ENCODE data around the gene PROZ. TPM values are rescaled to one million over a fixed set of nuclear protein-coding genes. Genes with fewer than 3 reads are reported as not detected.

PROZ gene
- total RNA-seq, 2 donors from 2014 or later: 0.40 to 0.84 TPM

DNA sequence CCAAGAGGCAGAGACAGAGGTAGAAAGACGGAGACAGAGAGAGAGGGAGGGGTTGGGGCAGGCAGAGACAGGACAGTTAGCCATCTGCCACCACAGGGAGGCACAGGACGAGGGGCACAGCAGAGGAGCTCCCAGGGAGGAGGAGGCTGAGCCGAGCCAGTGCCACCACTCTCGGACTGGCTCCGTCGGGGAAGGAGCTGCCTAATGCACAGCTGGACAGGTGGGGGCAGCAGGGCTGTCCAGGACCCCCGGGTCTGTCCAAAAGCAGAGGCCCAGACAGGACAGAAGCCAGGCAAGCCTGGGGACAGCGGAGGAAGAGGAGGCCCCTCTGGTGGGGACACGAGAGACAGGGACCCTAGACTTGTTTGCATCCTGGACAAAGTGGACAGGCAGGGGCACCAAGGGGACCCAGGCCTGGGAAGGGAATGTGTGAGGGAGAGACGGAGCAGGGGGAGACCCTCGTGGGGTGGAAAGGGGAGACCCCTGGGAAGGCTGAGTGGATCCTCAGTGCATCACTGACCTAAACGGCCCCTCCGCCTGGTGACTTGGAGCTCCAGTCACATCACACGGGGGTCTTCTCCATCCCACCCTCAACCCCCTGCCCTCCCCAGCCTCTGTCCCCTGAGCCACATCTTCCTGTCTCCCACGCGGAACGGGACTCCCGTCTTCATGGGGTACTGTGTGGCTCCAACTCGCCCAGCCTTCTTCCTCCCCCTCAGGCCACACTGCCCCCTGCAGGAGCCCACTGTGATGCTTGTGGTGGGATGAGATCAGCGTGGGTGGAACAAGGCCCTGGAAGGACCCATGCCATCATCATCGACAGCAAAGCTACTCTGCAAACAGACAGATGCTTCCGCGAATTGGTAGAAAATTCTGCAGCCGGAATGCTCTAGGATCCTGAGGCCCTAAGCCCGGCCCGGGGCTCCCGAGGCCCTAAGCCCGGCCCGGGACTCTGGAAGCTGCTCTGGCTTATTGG lies 34.9 kb upstream of the PROZ start:
- H3K9me3 Mint-ChIP-seq: no peaks in the 10 kb centered on the region
- no peaks in the 10 kb centered on the region for H3K36me3 ChIP-seq (ENCODE audit: control insufficient read depth, insufficient read depth, low read length)
- peaks cover 6% of the 10 kb centered on the region for H3K27me3 Mint-ChIP-seq (ENCODE audit: insufficient read depth)
- H3K4me3 ChIP-seq (ENCODE audit: low read length): peak overlapping the region; percentile 57
- H3K4me1 Mint-ChIP-seq: peaks cover 12% of the 10 kb centered on the region
- H3K4me1 ChIP-seq (ENCODE audit: control insufficient read depth, insufficient read depth, low read length): peaks cover 8% of the 10 kb centered on the region
- TF ChIP-seq, protein P1, sequence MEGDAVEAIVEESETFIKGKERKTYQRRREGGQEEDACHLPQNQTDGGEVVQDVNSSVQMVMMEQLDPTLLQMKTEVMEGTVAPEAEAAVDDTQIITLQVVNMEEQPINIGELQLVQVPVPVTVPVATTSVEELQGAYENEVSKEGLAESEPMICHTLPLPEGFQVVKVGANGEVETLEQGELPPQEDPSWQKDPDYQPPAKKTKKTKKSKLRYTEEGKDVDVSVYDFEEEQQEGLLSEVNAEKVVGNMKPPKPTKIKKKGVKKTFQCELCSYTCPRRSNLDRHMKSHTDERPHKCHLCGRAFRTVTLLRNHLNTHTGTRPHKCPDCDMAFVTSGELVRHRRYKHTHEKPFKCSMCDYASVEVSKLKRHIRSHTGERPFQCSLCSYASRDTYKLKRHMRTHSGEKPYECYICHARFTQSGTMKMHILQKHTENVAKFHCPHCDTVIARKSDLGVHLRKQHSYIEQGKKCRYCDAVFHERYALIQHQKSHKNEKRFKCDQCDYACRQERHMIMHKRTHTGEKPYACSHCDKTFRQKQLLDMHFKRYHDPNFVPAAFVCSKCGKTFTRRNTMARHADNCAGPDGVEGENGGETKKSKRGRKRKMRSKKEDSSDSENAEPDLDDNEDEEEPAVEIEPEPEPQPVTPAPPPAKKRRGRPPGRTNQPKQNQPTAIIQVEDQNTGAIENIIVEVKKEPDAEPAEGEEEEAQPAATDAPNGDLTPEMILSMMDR (conservative IDR thresholded peaks at IDR 0.05): peak; percentile 64
- H3K27ac Mint-ChIP-seq: peak overlapping the region; percentile 53
- peaks cover 7% of the 10 kb centered on the region for H3K27me3 ChIP-seq (ENCODE audit: control insufficient read depth, insufficient read depth, low read length, poor library complexity, severe bottlenecking)
- 89 to 94% methylated on average over 14 to 29 of the region's 29 CpGs for WGBS, 2 experiments (ENCODE audit: insufficient coverage in 1 of 2, insufficient read length in 1 of 2)
- H3K9ac ChIP-seq (ENCODE audit: extremely low read depth, low read length, poor library complexity, severe bottlenecking): no peak overlapping the region
- peak overlapping the region; percentile 3 for H3K27ac ChIP-seq (ENCODE audit: low read depth, low read length)
- peak overlapping the region; percentile 39 for H3K4me3 Mint-ChIP-seq
- peaks cover 4% of the 10 kb centered on the region for H3K36me3 Mint-ChIP-seq (ENCODE audit: low read depth)
- DNase-seq: peak; percentile 76
- H3K9me3 ChIP-seq (ENCODE audit: control insufficient read depth, low read length): no peaks in the 10 kb centered on the region

DNA sequence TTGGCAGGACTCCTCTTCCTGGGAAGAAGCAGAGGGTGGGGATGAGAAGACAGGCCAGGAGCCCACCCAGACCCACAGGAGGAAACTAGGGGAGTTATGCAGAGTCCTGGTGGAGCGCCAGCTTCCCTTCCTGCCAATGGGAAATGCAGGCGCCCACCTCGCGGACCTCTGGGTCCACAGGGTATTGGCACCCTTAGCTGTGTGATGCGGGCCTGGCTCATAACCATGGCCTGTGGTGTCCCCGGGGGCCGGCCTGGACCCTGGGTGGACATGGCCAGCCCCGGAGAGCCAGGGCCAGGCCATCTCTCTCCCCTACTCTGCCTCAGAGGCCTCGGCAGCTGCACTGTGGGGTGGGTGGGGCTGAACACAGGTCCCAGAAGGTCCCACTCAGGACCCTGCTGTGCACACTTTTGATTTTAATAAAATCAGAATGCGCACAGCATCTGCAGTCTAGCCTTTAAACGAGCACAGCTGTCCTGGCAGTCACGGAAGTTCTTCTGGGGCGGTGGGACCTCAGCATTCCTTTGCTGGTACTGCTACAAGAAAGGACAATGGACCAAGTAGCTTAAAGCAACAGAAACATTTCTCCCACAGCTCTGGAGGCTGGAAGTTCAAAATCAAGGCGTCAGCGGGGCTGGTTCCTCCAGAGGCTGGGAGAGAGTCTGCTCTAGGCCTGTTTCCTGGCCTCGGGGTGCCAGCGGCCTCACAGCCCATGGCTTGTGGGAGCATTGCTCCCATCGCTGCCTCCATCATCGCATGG lies 34.1 kb upstream of the PROZ start:
- H3K27me3 Mint-ChIP-seq (ENCODE audit: insufficient read depth): peaks cover 5% of the 10 kb centered on the region
- peaks cover 2% of the 10 kb centered on the region for H3K9me3 Mint-ChIP-seq
- Histone ChIP-seq H3K9me3 (ENCODE audit: control insufficient read depth, low read length) (no peaks in the 10 kb centered on the region), H3K9ac (ENCODE audit: extremely low read depth, low read length, poor library complexity, severe bottlenecking) (no peak overlapping the region), H3K4me1 (ENCODE audit: control insufficient read depth, insufficient read depth, low read length) (peaks cover 8% of the 10 kb centered on the region), H3K27ac (ENCODE audit: low read depth, low read length) (no peak overlapping the region), H3K4me3 (ENCODE audit: low read length) (no peak overlapping the region), H3K27me3 (ENCODE audit: control insufficient read depth, insufficient read depth, low read length, poor library complexity, severe bottlenecking) (peaks cover 2% of the 10 kb centered on the region), H3K36me3 (ENCODE audit: control insufficient read depth, insufficient read depth, low read length) (no peaks in the 10 kb centered on the region)
- no peak overlapping the region for H3K4me3 Mint-ChIP-seq
- peaks cover 18% of the 10 kb centered on the region for H3K4me1 Mint-ChIP-seq
- 94 to 95% methylated on average over 16 to 19 of the region's 19 CpGs for WGBS, 2 experiments (ENCODE audit: insufficient coverage in 1 of 2, insufficient read length in 1 of 2)
- TF ChIP-seq, protein P1 (conservative IDR thresholded peaks at IDR 0.05): no peak
- no peak for DNase-seq
- peaks cover 8% of the 10 kb centered on the region for H3K36me3 Mint-ChIP-seq (ENCODE audit: low read depth)
- no peak overlapping the region for H3K27ac Mint-ChIP-seq

DNA sequence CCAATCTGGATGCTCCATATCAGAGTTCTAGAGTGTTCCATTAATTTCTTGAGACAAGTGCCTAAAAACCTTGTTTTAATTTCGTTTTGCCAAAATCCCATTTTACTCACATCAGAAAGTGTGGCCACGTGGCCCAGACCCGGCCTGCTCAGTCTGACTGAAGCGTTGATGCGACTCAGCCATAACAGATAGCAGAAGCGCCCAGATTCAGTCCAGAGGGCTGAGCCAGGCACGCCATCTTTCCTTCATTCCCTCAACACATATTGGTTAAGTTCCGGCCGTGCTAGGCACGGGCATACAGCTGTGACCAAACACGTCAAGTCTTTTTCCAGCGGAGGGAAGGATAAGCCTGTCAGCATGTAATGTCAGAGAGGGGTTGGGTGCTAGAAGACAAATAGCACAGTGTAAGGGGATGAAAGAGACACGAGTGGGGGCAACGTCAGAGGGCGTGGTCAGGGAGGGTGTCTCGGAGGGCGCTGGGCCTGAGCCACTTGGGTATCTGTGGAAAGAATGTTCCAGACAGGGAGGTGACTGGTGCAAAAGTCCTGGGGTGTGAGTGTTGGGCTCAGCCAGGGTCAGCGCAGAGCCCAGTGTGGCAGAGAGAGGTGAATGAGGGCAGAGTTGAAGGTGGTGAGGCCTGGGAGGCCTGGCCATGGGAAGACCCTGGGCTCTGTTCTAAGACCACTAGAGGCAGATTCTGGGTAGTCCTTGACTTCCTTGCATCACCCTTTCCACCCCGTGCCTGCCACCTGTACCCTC lies 32.8 kb upstream of the PROZ start:
- H3K4me1 Mint-ChIP-seq: peaks cover 18% of the 10 kb centered on the region
- peaks cover 2% of the 10 kb centered on the region for H3K27me3 Mint-ChIP-seq (ENCODE audit: insufficient read depth)
- Histone ChIP-seq H3K4me1 (ENCODE audit: control insufficient read depth, insufficient read depth, low read length) (peaks cover 8% of the 10 kb centered on the region), H3K27ac (ENCODE audit: low read depth, low read length) (no peak overlapping the region), H3K27me3 (ENCODE audit: control insufficient read depth, insufficient read depth, low read length, poor library complexity, severe bottlenecking) (no peaks in the 10 kb centered on the region), H3K36me3 (ENCODE audit: control insufficient read depth, insufficient read depth, low read length) (no peaks in the 10 kb centered on the region), H3K4me3 (ENCODE audit: low read length) (no peak overlapping the region), H3K9ac (ENCODE audit: extremely low read depth, low read length, poor library complexity, severe bottlenecking) (no peak overlapping the region), H3K9me3 (ENCODE audit: control insufficient read depth, low read length) (no peaks in the 10 kb centered on the region)
- peaks cover 14% of the 10 kb centered on the region for H3K36me3 Mint-ChIP-seq (ENCODE audit: low read depth)
- 94 to 95% methylated on average over 17 to 19 of the region's 19 CpGs for WGBS, 2 experiments (ENCODE audit: insufficient coverage in 1 of 2, insufficient read length in 1 of 2)
- TF ChIP-seq, protein P1 (conservative IDR thresholded peaks at IDR 0.05): no peak
- H3K27ac Mint-ChIP-seq: no peak overlapping the region
- no peak overlapping the region for H3K4me3 Mint-ChIP-seq
- H3K9me3 Mint-ChIP-seq: peaks cover 2% of the 10 kb centered on the region
- no peak for DNase-seq

Data from endodermal cell (in vitro differentiated cells).